HG02610 (cell line): ENCODE measurements around the gene OSR1.

ENCODE experiments used
- ATAC-seq: cut with Tn5 transposase; IDR thresholded peaks from one replicate; pipeline ENCODE4 v1.9.1; 2021; ENCODE audit warnings: mild to moderate bottlenecking, moderate library complexity; ENCODE audit not compliant: unreplicated experiment

Gene OSR1

GRCh38 chr2:19359456-19359855 is 1.0 kb upstream of the OSR1 start:
- ATAC-seq = no peak

GRCh38 chr2:19359021-19359357 is 566 bp upstream of the OSR1 start:
- ATAC-seq = no peak

GRCh38 chr2:19357402-19358241 is 801 bp downstream of the OSR1 start:
- no peak for ATAC-seq

- ATAC-seq = no peak
These were observed 1.6 kb downstream of the OSR1 start for GRCh38 chr2:19356545-19357401.

GRCh38 chr2:19355931-19356544 is 2.4 kb downstream of the OSR1 start:
- no peak for ATAC-seq

GRCh38 chr2:19355416-19355821 is 3.0 kb downstream of the OSR1 start:
- no peak for ATAC-seq

- no peak for ATAC-seq
These were observed 3.4 kb downstream of the OSR1 start for GRCh38 chr2:19355014-19355405.

- ATAC-seq = no peak
These were observed 4.7 kb downstream of the OSR1 start for GRCh38 chr2:19353721-19354050.

GRCh38 chr2:19352946-19353720 is 5.3 kb downstream of the OSR1 start:
- ATAC-seq = no peak

GRCh38 chr2:19351899-19352697 is 6.3 kb downstream of the OSR1 start:
- no peak for ATAC-seq

- ATAC-seq = no peak
These were observed 6.9 kb downstream of the OSR1 start for GRCh38 chr2:19351499-19351898.

- no peak for ATAC-seq
These were observed 7.6 kb downstream of the OSR1 start for GRCh38 chr2:19350678-19351401.

- peak; percentile 19 for ATAC-seq
These were observed 8.3 kb downstream of the OSR1 start for GRCh38 chr2:19349911-19350677.

GRCh38 chr2:19348692-19349091 is 9.7 kb downstream of the OSR1 start:
- ATAC-seq = no peak

GRCh38 chr2:19347619-19348562 is 10.5 kb downstream of the OSR1 start:
- peak; percentile 90 for ATAC-seq

GRCh38 chr2:19346983-19347618 is 11.3 kb downstream of the OSR1 start:
- ATAC-seq = peak; percentile 16

GRCh38 chr2:19337742-19338141 is 20.7 kb downstream of the OSR1 start:
- ATAC-seq = no peak
